SH-SY5Y (cell line): Measurements from ENCODE around the gene POFUT1.

ENCODE experiments used
- GATA2 ChIP-seq: IDR thresholded peaks from 2 replicates; pipeline ENCODE4 v1.6.1; 2011; ENCODE audit warnings: mild to moderate bottlenecking, low read depth, low read length
- GATA3 ChIP-seq: IDR thresholded peaks from 2 replicates; pipeline ENCODE4 v1.6.1; 2011; ENCODE audit warnings: low read depth, mild to moderate bottlenecking, low read length, moderate library complexity

DNA sequence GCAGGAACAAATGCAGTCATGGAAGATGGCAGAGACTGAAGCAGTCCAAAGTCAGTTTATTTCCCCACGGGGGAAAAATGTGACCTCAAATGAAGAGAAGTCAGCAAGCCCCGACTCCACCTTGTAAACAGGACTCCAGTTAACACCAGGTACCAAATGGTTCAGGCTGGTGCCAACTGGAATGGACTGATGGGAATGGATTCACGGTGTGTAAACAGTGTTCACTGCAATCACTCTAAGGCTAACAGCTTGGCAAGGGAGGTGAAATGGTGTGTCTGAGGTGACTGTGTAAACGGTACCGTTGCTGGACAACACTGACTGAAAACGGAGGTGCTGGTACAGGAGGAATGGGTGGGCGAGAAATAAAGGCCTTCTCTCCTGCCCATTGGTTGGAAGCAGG is 12.1 kb upstream of the POFUT1 start:
- TF ChIP-seq GATA2, result no peak
- TF ChIP-seq GATA3, result no peak
